WERI-Rb-1 (cell line): ENCODE results near the gene GDPD5.

Experiments used
- DNase-seq: peaks from one replicate; pipeline ENCODE4 v3.0.0-alpha.2; 2020
- H3K27ac ChIP-seq: fragments of 250-450 bp; sonication (Bioruptor Pico); 2 replicates; pipeline ENCODE4 v1.5.1; 2020; ENCODE audit warnings: mild to moderate bottlenecking, moderate library complexity
- H3K27me3 ChIP-seq: fragments of 250-450 bp; sonication (Bioruptor Pico); 2 replicates; pipeline ENCODE4 v1.5.1; 2021; ENCODE audit warnings: mild to moderate bottlenecking, low read depth, moderate library complexity; ENCODE audit not compliant: insufficient read depth, severe bottlenecking
- H3K36me3 ChIP-seq: fragments of 250-450 bp; sonication (Bioruptor Pico); 2 replicates; pipeline ENCODE4 v1.5.1; 2020; ENCODE audit warnings: mild to moderate bottlenecking, moderate library complexity
- H3K4me3 ChIP-seq: 2 replicates; pipeline ENCODE4 v1.5.1; 2011; ENCODE audit warnings: low read depth, mild to moderate bottlenecking, control low read depth, low read length
- H3K9me3 ChIP-seq: fragments of 250-450 bp; sonication (Bioruptor Pico); 2 replicates; pipeline ENCODE4 v1.5.1; 2021; ENCODE audit warnings: mild to moderate bottlenecking, moderate library complexity; ENCODE audit not compliant: severe bottlenecking
- CTCF ChIP-seq: IDR thresholded peaks from 2 replicates; pipeline ENCODE4 v1.5.1; 2011; ENCODE audit warnings: low read depth, mild to moderate bottlenecking, control low read depth, inconsistent platforms, low read length

The GDPD5 gene

DNA sequence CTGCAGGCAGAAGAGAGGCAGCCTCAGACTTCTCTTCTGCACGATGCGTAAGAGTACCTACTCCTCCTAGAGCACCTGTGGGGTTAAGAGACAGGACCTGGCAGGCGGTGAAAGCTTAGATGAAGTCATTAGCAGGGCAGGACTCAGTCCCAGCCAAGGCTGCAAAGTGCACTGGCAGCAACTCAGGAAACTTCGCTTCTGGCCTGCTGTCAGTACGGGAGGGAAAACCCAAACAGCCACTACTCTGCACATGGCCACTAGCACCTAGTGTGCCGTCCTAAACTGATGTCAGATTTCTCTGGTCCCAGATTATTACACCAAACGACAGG is 84.0 kb downstream of the GDPD5 start:
- no peak for TF ChIP-seq CTCF
- Histone ChIP-seq H3K27me3 (no peaks in the 10 kb centered on the region), H3K27ac (no peak overlapping the region), H3K9me3 (no peaks in the 10 kb centered on the region), H3K36me3 (peaks cover 2% of the 10 kb centered on the region; the same call in 1 of the 2 replicates), H3K4me3 (no peak overlapping the region)
- DNase-seq = no peak

GRCh38 chr11:75440960-75441803 is 84.6 kb downstream of the GDPD5 start:
- DNase-seq = no peak
- H3K27me3 ChIP-seq = no peaks in the 10 kb centered on the region
- H3K36me3 ChIP-seq = peaks cover 5% of the 10 kb centered on the region; the same call in 1 of the 2 replicates
- TF ChIP-seq CTCF = no peak
- no peaks in the 10 kb centered on the region for H3K9me3 ChIP-seq
- H3K4me3 ChIP-seq = no peak overlapping the region
- no peak overlapping the region for H3K27ac ChIP-seq

DNA sequence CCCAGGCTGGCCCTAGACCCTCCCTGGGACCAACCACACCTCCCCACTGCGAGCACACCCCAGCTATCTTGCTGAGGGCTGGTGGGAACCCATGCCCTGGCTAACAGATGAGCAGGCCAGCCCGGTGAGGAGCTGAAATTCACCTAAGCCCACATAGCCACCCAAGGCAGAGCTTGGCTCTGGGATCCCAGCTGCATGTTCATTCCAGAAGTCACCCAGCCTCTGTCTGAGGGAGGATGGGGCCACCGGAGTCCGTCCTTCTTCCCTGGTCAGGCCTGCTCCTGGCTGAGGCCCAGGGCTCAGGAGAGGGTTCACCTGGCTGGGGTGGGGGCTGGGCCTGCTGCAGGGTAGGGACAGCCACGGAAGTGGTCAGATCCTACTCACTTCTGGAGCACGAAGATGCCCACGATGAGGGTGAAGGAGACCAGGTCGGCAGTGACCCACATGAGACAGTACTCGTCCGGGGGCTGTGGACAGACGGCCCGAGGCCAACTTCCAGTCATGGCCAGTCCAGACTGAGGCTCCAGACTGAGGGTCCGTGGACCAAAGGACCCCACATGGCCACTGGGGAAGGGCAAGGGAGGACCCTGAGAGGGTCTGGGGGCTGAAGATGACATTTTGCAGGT is 86.1 kb downstream of the GDPD5 start:
- H3K9me3 ChIP-seq = no peaks in the 10 kb centered on the region
- H3K4me3 ChIP-seq = no peak overlapping the region
- DNase-seq = no peak
- TF ChIP-seq CTCF = no peak
- no peak overlapping the region for H3K27ac ChIP-seq
- H3K36me3 ChIP-seq = peaks cover 12% of the 10 kb centered on the region
- no peaks in the 10 kb centered on the region for H3K27me3 ChIP-seq

DNA sequence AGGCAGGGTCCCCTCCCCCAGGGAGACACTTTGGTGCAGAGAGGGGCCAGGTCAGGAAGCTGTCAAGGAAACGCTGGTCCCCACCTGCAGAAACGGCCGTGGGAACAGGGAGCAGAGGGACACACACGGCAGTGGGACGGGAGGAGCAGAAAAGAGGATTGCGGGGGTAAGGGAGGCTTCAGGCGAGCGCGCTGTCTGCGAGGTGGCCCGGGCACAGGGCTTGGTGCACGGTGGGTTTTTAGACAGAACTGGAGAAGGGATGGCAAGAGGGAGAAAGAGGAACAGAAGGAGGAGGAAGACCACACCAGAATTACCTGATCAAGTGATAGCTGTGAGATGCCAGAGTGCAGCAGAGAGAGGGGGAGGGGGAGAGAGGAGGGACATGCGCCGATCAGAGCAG is 86.7 kb downstream of the GDPD5 start:
- TF ChIP-seq CTCF = no peak
- no peak for DNase-seq
- no peaks in the 10 kb centered on the region for H3K27me3 ChIP-seq

GRCh38 chr11:75437966-75438659 is 87.6 kb downstream of the GDPD5 start:
- no peaks in the 10 kb centered on the region for H3K27me3 ChIP-seq
- no peak for TF ChIP-seq CTCF
- H3K36me3 ChIP-seq = peaks cover 14% of the 10 kb centered on the region
- no peak overlapping the region for H3K27ac ChIP-seq
- DNase-seq = no peak
- H3K9me3 ChIP-seq = no peaks in the 10 kb centered on the region
- H3K4me3 ChIP-seq = no peak overlapping the region

More for the DNA sequence above, 86.7 kb downstream of the GDPD5 start:
- Histone ChIP-seq H3K4me3 (no peak overlapping the region), H3K9me3 (no peaks in the 10 kb centered on the region), H3K36me3 (peaks cover 14% of the 10 kb centered on the region), H3K27ac (no peak overlapping the region)
